H1 (cell line): ENCODE results near the gene PTGER3.

ENCODE experiments used
- CBX5 ChIP-seq: fragments of 300-800, 300-1000 bp; sonication (generic); IDR thresholded peaks from 2 replicates; pipeline ENCODE4 v1.7.1; 2016; ENCODE audit warnings: antibody characterized with exemption, low read length, low read depth
- EZH2 ChIP-seq: fragments of 200-600 bp; sonication (generic); IDR thresholded peaks from 2 replicates; pipeline ENCODE4 v1.7.1; 2012; ENCODE audit warnings: low read depth, mild to moderate bottlenecking, moderate library complexity, low read length, inconsistent platforms; ENCODE audit not compliant: severe bottlenecking
- FOSL1 ChIP-seq: IDR thresholded peaks from 2 replicates; pipeline ENCODE4 v1.6.1; 2011; ENCODE audit warnings: mild to moderate bottlenecking, low read depth, low read length, moderate library complexity; ENCODE audit not compliant: insufficient read depth
- GTF2F1 ChIP-seq: IDR thresholded peaks from 2 replicates; pipeline ENCODE4 v1.6.1; 2012; ENCODE audit warnings: low read depth, low read length, improper control_type of control experiment, borderline replicate concordance
- NRF1 ChIP-seq: IDR thresholded peaks from 2 replicates; pipeline ENCODE4 v1.6.1; 2011; ENCODE audit warnings: mild to moderate bottlenecking, low read depth, low read length, improper control_type of control experiment
- POLR2A ChIP-seq, 2 experiments: IDR thresholded peaks; 1 replicate in 1 of 2; 2 replicates in 1 of 2; pipeline ENCODE4 v1.6.1; 2011; ENCODE audit warnings: low read depth in 2 of 2, low read length in 2 of 2, mild to moderate bottlenecking in 2 of 2; ENCODE audit errors: control extremely low read depth in 1 of 2
- POLR2AphosphoS5 ChIP-seq: IDR thresholded peaks from 2 replicates; pipeline ENCODE4 v1.6.1; 2011; ENCODE audit warnings: low read depth, low read length
- RFX5 ChIP-seq: IDR thresholded peaks from 2 replicates; pipeline ENCODE4 v1.6.1; 2011; ENCODE audit warnings: low read depth, low read length, improper control_type of control experiment, borderline replicate concordance
- SRF ChIP-seq: IDR thresholded peaks from 2 replicates; pipeline ENCODE4 v1.6.1; 2011; ENCODE audit warnings: mild to moderate bottlenecking, low read depth, low read length, moderate library complexity
- TF ChIP-seq, protein P1 (sequence below): IDR thresholded peaks from 2 replicates; pipeline ENCODE4 v1.6.1; 2012; ENCODE audit warnings: inconsistent platforms
- TF ChIP-seq, protein P2 (sequence below): IDR thresholded peaks from 2 replicates; pipeline ENCODE4 v1.6.1; 2012; ENCODE audit warnings: low read length, inconsistent platforms
- TF ChIP-seq, protein P3 (sequence below), 3 experiments: IDR thresholded peaks; 1 replicate in 2 of 3; 2 replicates in 1 of 3; pipeline versions ENCODE4 v1.5.1 to v1.6.1; 2011; ENCODE audit warnings: low read length in 3 of 3, mild to moderate bottlenecking in 3 of 3, inconsistent platforms in 2 of 3, low read depth in 1 of 3, moderate library complexity in 1 of 3; ENCODE audit not compliant: insufficient read depth in 1 of 3; ENCODE audit errors: control extremely low read depth in 1 of 3
- TF ChIP-seq, protein P4 (sequence below): IDR thresholded peaks from 2 replicates; pipeline ENCODE4 v1.6.1; 2012; ENCODE audit warnings: inconsistent platforms
- TF ChIP-seq, protein P5 (sequence below): IDR thresholded peaks from 2 replicates; pipeline ENCODE4 v1.6.1; 2011; ENCODE audit warnings: low read length, improper control_type of control experiment

DNA sequence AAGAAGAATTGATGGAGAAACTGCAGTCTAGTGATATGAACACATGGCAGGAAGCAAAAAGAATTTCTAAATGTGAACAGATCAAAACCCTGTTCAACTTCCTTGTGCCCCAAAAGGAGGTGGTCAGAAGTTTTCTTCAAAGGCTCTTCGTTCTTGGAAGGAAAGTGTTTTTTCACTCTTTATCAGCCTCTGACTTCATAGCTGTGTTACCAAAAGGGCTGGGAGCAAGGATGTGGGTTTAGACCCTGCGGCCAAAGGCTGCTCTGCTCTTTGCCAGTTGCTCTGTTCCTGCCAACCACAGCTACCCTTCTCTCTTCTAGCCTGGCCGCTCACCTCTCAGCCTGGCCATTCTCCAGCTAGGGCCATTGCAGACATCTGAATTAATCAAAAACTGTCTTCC, 53.8 kb downstream of the PTGER3 start:
- TF ChIP-seq, protein P1, sequence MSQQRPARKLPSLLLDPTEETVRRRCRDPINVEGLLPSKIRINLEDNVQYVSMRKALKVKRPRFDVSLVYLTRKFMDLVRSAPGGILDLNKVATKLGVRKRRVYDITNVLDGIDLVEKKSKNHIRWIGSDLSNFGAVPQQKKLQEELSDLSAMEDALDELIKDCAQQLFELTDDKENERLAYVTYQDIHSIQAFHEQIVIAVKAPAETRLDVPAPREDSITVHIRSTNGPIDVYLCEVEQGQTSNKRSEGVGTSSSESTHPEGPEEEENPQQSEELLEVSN = no peak
- TF ChIP-seq NRF1 (no peak), POLR2A (IDR thresholded peaks at IDR 0.05; ENCODE audit: control extremely low read depth in 1 of 2, low read depth in 2 of 2, low read length in 2 of 2) (no peak), GTF2F1 (no peak), RFX5 (no peak), SRF (no peak), FOSL1 (no peak), CBX5 (no peak), EZH2 (no peak), POLR2AphosphoS5 (no peak)
- TF ChIP-seq, protein P2, sequence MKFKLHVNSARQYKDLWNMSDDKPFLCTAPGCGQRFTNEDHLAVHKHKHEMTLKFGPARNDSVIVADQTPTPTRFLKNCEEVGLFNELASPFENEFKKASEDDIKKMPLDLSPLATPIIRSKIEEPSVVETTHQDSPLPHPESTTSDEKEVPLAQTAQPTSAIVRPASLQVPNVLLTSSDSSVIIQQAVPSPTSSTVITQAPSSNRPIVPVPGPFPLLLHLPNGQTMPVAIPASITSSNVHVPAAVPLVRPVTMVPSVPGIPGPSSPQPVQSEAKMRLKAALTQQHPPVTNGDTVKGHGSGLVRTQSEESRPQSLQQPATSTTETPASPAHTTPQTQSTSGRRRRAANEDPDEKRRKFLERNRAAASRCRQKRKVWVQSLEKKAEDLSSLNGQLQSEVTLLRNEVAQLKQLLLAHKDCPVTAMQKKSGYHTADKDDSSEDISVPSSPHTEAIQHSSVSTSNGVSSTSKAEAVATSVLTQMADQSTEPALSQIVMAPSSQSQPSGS = no peak
- TF ChIP-seq, protein P3, sequence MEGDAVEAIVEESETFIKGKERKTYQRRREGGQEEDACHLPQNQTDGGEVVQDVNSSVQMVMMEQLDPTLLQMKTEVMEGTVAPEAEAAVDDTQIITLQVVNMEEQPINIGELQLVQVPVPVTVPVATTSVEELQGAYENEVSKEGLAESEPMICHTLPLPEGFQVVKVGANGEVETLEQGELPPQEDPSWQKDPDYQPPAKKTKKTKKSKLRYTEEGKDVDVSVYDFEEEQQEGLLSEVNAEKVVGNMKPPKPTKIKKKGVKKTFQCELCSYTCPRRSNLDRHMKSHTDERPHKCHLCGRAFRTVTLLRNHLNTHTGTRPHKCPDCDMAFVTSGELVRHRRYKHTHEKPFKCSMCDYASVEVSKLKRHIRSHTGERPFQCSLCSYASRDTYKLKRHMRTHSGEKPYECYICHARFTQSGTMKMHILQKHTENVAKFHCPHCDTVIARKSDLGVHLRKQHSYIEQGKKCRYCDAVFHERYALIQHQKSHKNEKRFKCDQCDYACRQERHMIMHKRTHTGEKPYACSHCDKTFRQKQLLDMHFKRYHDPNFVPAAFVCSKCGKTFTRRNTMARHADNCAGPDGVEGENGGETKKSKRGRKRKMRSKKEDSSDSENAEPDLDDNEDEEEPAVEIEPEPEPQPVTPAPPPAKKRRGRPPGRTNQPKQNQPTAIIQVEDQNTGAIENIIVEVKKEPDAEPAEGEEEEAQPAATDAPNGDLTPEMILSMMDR (IDR thresholded peaks at IDR 0.05; ENCODE audit: control extremely low read depth in 1 of 3, insufficient read depth in 1 of 3, low read depth in 1 of 3, low read length in 3 of 3) = no peak
- TF ChIP-seq, protein P4, sequence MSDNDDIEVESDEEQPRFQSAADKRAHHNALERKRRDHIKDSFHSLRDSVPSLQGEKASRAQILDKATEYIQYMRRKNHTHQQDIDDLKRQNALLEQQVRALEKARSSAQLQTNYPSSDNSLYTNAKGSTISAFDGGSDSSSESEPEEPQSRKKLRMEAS = no peak
- TF ChIP-seq, protein P5, sequence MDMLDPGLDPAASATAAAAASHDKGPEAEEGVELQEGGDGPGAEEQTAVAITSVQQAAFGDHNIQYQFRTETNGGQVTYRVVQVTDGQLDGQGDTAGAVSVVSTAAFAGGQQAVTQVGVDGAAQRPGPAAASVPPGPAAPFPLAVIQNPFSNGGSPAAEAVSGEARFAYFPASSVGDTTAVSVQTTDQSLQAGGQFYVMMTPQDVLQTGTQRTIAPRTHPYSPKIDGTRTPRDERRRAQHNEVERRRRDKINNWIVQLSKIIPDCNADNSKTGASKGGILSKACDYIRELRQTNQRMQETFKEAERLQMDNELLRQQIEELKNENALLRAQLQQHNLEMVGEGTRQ = no peak
